Embryonic facial prominence (tissue), 1 donor: ENCODE data around the gene MAPK8.
"Not testable (repeated sequence)": the region's sequence is repeated elsewhere in the genome, so short reads cannot be mapped to it uniquely, and the experiment has no call there.

ENCODE experiments used
- DNase-seq: peaks from one replicate; pipeline ENCODE4 v3.0.0-alpha.2; 2016; ENCODE audit errors: extremely low spot score

The MAPK8 gene

GRCh38 chr10:48416584-48417232, 110.2 kb downstream of the MAPK8 start:
- DNase-seq, result no peak

GRCh38 chr10:48417374-48417773, 110.9 kb downstream of the MAPK8 start:
- DNase-seq, result no peak

GRCh38 chr10:48418189-48418788, 111.8 kb downstream of the MAPK8 start:
- no peak for DNase-seq

GRCh38 chr10:48419714-48420113, 113.2 kb downstream of the MAPK8 start:
- no peak for DNase-seq

- DNase-seq, result not testable (repeated sequence)
Measured at GRCh38 chr10:48421862-48422261, 115.4 kb downstream of the MAPK8 start.

GRCh38 chr10:48423884-48424283, 117.4 kb downstream of the MAPK8 start:
- DNase-seq, result no peak

- DNase-seq, result no peak
Measured at GRCh38 chr10:48428896-48429295, 122.4 kb downstream of the MAPK8 start.

GRCh38 chr10:48429309-48429708, 122.8 kb downstream of the MAPK8 start:
- DNase-seq, result no peak

- no peak for DNase-seq
Measured at GRCh38 chr10:48430402-48430993, 124.0 kb downstream of the MAPK8 start.

- DNase-seq, result no peak
Measured at GRCh38 chr10:48431871-48432270, 125.4 kb downstream of the MAPK8 start.

- DNase-seq, result no peak
Measured at GRCh38 chr10:48437546-48437945, 131.1 kb downstream of the MAPK8 start.

- no peak for DNase-seq
Measured at GRCh38 chr10:48439031-48439430, 132.6 kb downstream of the MAPK8 start.

- no peak for DNase-seq
Measured at GRCh38 chr10:48439581-48440041, 133.1 kb downstream of the MAPK8 start.

- DNase-seq, result no peak
Measured at GRCh38 chr10:48440771-48441170, 134.3 kb downstream of the MAPK8 start.

- no peak for DNase-seq
Measured at GRCh38 chr10:48442090-48442808, 135.8 kb downstream of the MAPK8 start.

- DNase-seq, result no peak
Measured at GRCh38 chr10:48442809-48443177, 136.3 kb downstream of the MAPK8 start.

GRCh38 chr10:48444266-48444665, 137.8 kb downstream of the MAPK8 start:
- no peak for DNase-seq

- DNase-seq, result no peak
Measured at GRCh38 chr10:48444861-48445841, 138.7 kb downstream of the MAPK8 start.

GRCh38 chr10:48445932-48446331, 139.5 kb downstream of the MAPK8 start:
- no peak for DNase-seq

GRCh38 chr10:48446785-48447184, 140.3 kb downstream of the MAPK8 start:
- DNase-seq, result no peak
